NCI-H1930 (cell line): Measurements from ENCODE around the gene TSTD2.
"Not testable (repeated sequence)": the region's sequence is repeated elsewhere in the genome, so short reads cannot be mapped to it uniquely, and the experiment has no call there.

ENCODE experiments used
- DNase-seq, 2 experiments: peaks; one replicate each; lab custom pipeline; 2025; lab: John Stamatoyannopoulos, UW

TSTD2 gene

DNA sequence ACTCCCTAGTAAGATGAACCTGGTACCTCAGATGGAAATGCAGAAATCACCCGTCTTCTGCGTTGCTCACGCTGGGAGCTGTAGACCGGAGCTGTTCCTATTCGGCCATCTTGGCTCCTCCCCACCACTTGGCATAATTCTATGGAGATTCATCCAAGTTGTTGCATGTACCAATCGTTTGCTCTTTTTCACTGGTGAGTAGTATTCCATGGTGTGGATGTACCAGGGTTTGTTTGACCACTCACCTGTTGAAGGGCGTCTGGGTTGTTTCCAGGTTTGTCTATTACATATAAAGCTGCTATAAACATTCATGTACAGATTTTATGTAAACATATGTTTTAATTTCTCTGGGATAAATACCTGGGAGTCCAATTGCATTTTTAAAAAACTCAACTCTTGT, 46.3 kb downstream of the TSTD2 start:
- not testable (repeated sequence) for DNase-seq

DNA sequence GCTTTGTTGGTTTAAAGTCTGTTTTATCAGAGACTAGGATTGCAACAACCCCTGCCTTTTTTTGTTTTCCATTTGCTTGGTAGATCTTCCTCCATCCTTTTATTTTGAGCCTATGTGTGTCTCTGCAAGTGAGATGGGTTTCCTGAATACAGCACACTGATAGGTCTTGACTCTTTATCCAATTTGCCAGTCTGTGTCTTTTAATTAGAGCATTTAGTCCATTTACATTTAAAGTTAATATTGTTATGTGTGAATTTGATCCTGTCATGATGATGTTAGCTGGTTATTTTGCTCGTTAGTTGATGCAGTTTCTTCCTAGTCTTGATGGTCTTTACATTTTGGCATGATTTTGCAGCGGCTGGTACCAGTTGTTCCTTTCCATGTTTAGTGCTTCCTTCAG, 48.4 kb downstream of the TSTD2 start:
- DNase-seq, result not testable (repeated sequence)

DNA sequence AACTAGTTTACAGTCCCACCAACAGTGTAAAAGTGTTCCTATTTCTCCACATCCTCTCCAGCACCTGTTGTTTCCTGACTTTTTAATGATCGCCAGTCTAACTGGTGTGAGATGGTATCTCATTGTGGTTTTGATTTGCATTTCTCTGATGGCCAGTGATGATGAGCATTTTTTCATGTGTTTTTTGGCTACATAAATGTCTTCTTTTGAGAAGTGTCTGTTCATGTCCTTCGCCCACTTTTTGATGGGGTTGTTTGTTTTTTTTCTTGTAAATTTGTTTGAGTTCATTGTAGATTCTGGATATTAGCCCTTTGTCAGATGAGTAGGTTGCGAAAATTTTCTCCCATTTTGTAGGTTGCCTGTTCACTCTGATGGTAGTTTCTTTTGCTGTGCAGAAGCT, 51.6 kb downstream of the TSTD2 start:
- DNase-seq, result not testable (repeated sequence)

DNA sequence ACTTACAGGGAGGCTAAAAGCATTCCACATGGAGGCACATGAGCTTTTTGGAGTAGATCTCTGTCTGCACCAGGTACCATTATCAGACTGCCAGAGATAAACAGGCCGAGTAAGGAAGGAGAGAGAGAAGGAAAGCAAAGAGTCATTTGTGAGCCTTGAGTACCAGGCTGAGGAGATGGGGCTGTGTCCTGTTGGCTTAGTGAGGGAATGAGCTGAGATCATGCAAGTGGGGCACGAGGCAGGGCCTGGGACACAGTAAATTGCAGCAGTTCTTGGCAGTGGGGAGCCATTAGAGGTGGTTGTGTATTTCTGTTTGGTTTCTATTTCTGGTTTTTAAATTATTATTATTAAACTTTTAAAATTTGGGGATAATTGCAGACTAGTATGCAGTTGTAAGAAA, 53.3 kb downstream of the TSTD2 start:
- DNase-seq, result no peak

DNA sequence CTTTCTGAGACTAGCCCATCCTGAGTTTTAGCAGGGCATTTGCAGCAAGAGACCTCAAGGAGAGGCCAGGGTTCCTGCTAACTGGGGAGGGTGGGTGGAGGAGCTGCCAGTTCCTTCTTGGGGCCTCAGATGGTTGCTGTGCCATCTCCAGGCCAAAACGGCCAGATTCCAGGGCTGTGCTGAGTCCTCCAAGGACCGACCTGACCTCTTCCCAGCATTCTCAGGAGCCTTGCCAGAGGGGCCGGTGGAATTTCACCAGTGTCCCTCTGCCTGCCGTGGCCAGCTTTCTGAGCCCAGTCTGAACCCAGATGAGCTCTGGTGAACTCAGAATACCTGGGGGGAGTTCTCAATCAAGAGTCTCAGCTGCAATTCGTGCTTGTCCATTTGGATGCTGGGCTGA, 54.3 kb downstream of the TSTD2 start:
- no peak for DNase-seq

DNA sequence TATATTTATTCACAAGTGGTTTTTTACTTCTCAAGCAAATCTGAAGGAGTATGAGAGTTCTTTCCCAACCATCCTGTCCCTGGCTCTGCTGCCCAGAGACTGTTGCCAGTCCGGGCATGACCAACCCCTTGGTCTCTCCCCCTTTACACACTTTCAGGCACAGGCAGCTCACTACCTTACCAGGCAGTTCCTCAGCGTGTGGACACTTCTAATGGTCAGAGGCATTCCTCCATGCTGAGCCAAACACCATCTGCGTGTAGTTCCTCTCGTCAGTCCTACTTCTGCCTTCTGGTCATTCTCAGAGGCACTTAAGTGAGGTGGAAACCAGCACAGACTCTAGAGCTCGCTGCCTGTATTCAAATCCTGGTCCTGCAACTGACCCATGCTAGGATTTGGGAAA, 56.1 kb downstream of the TSTD2 start:
- no peak for DNase-seq

DNA sequence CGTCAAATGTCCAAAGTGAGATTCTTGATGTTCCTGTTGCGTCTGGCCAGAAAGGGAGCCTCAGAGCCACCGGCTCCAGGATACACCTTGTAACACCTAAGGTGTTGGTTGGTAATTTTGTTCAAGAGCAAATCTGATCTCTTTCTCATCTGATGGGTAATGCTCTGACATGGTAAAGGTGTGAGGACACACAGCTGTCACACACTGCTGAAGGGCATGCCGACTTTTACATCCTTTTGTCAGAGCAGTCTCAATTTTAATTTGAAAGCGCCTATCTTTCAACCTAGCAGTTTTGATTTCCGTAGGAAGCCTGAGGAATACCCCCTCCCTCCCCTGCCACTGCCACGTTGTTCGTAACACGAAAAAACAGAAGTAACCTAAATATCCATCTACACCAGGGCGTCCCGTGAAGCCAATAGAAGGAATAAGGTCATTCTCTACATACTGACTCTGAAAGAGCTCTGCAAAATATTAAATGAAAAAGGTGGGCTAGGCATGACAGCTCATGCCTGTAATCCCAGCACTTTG, 57.4 kb downstream of the TSTD2 start:
- no peak for DNase-seq

DNA sequence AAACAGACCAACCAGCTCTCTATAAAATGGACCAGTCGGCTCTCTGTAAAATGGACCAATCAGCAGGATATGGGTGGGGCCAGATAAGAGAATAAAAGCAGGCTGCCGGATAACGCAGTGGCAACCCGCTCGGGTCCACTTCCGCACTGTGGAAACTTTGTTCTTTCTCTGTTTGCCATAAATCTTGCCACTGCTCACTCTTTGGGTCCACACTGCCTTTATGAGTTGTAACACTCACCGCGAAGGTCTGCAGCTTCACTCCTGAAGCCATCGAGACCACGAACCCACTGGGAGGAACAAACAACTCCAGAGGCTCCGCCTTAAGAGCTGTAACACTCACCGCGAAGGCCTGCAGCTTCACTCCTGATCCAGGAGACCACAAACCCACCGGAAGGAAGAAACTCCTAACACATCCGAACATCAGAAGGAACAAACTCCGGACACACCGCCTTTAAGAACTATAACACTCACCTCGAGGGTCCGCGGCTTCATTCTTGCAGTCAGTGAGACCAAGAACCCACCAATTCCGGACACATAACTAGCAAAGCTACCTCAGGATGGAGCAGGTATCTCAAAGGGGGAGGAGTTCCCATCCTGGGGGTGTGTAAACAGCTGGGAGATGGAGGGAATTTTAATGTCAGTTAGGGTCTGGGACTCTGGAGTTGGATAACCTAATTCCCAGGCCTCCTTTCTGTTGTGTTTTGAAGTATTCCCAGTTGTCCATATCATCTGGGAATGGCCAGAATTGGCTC, 58.1 kb downstream of the TSTD2 start:
- DNase-seq, result not testable (repeated sequence)

DNA sequence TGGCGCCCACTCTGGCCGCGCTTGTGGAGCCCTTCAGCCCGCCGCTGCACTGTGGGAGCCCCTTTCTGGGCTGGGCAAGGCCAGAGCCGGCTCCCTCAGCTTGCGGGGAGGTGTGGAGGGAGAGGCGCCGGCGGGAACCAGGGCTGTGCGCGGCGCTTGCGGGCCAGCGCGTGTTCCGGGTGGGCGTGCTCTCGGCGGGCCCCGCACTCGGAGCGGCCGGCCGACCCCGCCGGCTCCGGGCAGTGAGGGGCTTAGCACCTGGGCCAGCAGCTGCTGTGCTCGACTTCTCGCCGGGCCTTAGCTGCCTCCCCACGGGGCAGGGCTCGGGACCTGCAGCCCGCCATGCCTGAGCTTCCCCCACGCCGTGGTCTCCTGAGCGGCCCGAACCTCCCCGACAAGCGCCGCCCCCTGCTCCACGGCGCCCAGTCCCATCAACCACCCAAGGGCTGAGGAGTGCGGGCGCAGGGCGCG, 59.0 kb downstream of the TSTD2 start:
- DNase-seq, result not testable (repeated sequence)

DNA sequence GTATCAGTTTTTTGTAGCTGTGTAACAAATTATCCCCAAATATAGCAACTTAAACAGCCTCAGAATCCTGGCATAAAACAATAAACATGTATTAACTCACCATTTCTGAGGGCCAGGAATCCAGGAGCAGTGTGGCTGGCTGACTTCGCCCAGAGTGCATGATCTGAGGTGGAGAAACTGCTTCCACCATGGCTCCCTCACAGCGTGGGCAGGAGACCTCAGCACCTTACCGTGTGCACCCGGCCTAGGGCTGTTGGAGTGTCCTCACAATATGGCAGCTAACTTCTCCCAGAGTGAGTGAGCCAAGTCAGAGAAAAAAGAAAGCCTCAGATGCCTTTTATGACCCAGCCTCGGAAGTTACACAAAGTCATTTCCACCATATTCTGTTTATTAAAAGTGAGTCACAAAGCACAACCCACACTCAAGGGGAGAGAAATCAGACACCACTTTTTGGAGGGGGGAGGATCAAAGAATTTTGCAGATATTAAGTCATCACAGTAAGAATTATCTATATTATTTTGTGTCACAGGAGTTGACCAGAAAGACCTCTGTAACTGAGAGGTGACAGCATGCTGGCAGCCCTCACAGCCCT, 59.6 kb downstream of the TSTD2 start:
- DNase-seq, result no peak

DNA sequence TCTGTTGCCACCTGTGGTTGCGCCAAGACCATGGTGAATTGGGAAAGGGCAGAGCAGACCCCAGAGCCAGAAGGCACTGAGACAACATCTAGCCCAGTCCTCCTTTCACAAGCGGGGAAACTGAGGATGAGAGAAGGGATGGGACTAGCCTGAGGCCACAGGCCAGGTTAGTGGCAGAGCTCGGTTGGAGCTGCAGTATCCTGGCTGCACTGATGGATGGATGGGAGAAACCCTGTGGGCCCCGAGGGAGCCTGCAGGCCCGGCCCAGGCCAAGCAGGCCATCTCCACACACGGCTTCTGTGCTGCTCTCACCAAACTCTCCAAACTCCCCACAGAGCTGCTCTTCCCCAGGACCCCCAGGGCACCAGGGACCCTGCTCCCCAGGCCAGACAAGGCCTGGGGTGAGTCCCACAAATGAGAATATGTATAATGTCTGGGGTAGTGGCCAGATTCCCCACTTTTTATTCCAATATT, 60.2 kb downstream of the TSTD2 start:
- DNase-seq, result no peak

DNA sequence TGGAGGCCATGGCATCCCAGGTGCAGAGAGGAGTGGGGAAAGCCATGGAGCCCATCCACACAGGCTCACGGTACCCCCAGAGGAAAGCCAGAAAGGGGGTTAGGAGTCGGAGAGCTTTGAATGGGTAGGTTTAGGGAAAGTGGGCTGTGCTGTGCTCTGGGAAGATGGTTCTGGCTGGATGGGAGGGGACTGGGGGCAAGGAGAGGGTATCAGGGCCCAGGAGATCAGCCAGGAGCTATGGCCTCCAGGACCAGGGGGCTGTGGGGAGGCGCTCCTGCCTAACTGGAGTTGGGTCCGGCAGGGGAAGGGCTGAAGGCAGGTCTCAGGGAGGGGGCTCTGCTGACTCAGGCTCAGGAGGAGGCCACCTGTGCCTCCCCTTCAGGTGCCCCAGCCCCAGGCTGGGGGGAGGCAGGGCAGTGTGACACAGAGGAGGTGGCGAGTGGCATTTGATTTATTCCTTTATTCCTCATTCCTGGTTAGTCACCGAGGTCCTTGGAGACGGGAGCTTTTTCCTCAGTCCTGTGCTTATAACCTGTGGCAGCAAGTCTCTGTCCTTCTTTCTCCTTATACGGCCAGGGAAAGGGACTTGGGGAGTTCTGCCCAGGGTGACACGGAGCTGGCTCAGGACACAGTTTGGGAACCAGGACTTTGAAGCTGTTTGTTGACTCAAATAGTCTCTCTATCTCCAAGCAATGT, 60.8 kb downstream of the TSTD2 start:
- DNase-seq, result no peak

DNA sequence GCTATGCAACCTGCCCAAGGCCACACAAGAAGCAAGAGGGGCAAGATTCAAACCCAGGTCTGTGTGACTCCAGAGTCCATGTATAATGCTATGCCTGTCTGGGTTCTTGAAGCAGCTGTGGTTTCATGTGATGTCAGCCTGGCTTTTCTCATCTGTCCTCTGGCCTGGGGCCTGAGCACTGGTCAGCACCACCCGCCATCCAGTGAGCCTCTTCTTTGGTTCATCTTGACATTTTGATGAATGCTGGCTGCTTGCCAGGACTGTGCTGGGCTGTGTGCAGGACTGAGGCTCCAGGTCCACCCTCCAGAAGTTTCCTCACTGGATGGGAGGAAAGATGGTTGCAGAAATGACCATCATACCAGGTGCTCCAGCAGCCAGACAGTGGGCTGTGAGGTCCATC, 61.5 kb downstream of the TSTD2 start:
- DNase-seq, result no peak

DNA sequence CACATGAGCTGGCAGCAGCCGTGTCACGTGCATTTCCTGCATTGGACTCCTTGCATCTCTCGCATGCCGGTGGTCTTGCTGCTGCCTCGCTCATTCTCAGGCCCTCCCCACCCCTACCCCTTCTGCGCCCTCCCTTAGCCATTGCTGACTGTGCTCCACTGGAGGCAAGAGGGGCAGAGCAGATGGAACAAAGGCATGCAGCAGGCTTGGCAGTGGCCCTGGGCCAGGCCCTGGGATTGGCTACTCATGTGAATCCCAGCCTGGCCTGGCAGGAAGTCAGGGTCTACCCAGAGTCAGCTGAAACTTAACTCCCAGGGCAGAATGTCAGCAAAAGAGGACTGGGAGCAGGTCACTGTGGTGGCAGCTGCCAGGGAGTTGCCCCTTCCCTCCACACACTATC, 62.3 kb downstream of the TSTD2 start:
- DNase-seq, result no peak

DNA sequence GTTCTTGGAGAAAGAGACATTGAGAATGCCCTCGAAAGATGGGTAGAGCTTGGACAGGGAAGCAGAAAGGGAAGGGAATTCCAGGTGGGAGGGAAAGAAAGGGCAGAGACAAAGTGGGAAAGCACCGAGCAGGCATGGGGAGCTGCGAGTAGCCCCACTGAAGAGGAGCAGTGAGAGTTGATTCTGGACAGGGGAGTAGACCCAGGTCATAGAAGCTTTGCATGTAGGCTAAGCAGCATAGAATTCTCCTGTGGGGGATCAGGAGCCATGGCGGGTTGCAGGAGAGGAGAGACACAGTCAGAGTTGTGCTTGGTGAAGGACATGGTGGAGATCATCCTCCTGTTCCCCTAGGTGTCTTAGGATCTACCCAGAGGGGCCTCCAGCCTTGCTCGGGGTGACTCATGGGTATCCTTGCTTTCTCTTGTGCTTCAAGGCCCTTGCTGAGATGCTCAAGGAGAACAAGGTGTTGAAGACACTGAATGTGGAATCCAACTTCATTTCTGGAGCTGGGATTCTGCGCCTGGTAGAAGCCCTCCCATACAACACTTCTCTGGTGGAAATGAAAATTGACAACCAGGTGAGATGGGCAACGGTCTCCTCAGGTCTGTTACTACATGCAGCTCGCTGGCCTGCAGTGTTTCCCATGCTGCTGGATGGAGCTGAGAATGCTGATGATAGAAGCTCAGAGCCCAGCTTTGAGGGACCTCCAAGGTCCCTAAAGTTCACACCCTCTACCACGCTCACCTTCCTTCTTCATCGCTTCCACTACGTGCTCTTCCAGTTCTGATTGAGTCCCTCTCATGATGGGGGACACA, 64.5 kb downstream of the TSTD2 start:
- DNase-seq, result no peak

DNA sequence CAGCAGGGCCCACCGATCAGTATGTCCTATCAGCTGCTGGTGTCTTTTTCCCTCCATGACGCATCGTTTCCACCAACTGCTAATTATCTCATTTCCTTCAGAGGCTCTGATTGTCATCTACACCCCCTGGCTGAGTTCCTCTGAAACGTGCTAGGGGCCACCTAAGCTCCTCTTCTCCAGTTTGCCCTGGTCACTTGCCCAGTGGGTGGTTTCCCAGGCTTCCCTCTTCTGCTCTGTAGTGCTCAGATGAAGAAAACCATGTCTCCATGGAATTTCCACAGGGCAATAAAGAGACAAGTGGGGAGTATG, 65.3 kb downstream of the TSTD2 start:
- DNase-seq, result no peak

DNA sequence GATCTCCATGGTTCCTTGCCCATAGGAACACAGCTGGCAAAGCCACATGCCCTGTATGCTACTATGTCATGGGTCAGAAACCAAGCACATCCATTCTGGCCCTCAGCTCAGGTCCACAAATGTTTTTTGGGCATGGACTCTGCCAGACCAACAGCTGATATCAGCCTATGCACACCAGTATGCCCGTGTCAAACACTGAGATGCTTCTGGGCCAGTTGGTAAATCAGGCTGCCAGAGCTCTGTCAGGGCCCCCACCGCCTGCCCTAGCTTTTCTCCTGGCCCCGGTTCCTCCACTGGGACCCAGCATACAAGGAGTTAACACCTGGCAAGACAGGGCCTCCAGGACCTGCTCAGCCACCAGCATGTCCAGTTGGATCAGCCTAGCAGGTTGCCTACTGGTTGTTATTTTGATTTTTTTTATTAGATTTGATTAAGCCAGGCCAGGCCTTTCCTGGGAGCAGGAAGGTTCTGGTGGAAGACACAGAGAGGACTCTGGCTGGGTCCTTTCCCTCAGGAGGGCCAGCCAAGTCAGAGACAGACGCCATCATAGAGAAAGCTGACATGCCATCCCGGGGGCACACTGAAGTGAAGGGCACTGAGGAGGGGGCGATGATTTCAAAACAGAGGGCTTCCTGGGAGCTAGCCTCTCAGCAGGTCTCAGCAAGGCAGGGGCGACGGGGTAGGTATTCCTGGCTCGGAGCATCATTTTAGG, 65.8 kb downstream of the TSTD2 start:
- DNase-seq, result no peak

DNA sequence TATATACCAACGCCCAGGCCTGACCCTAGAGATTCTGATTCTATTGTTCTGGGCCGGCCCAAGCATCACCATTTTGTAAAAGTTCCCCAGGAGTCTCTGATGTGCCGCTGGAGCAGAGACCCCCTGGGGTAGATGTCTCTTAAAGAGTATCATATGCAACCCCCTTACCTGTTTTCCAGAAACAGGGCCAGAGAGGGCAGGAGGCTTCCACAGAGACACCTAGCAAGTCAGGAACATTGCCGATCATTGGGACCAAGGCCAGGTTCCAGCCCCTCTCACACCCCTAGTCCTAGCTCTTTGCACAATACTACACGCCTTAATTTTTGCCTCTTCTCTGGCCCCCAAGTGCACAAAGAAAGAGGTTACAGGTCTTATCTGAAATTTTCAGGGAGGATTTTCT, 67.9 kb downstream of the TSTD2 start:
- DNase-seq, result no peak

DNA sequence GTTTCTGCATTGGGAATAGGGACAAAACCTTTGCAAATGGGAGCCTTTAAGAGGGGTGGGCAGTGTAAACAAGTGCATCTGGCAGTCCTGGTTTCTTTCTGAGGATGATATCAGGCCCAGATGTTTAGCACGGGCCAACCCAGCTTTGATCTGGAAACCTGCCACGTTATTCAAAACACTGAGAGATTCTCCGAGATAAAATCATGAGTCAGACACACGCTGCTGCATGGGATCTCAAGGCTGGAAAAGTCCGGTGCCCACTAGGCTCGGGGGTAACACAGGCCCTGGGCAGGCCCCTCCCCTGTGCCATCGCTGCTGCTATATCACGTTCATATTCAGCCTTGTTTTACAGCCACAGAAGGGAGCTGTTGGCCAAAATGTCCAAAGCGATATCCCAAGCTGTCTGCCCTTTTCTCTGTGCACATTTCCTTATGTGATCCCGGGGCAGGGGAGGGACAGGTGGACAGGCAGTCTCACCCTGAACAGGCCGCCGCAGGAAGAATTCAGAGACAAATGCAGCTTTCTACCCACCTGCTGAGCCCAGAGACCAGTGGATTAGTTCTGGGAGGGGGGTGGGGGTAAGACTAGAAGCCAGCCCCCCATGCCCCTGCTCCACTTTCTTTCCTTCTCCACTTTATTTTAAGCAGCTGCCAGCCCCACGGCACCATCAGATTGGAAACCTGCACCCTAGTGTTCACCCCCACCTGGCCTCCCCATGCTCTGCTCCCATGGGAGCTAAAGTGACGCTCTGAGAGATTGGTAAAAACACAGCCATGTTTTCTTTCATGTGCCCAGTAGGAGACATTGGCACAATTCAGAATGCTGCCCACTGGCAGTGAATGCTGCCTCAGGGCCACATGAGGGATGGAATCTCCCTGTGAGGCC, 68.6 kb downstream of the TSTD2 start:
- DNase-seq, result no peak

DNA sequence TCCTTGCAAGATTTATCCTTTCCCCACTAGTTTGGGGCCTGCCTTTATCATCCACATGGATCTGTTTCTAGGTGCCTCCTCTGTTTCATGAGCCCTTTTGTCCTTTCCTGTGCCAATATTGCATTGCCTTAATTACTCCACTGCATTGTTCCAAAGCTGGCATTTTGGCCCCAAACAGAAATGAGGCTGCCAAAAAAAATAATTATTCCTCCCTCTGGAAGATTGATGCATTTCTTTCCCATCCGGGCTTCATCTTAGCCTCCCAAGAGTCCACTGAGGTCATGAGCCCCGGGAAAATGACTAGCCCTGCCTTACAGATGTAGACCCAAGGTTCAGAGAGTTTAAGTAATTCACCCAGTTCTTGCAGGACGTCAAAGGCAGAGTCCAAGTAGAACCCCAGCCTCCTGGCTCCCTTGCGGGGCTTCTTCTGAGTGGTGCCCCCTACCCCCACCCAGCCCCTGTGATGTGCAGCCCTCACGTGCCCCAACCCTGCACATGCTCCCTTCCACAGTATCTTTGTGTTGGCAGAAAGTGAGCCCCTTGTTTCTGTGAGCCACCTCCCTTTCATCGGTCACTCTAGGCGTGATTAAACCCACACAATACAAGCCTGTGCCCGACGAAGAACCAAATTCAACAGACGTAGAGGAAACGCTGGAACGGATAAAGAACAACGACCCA, 69.6 kb downstream of the TSTD2 start:
- no peak for DNase-seq
